Endodermal cell (in vitro differentiated cells): ENCODE results near the gene DYDC1. TPM values are rescaled to one million over a fixed set of nuclear protein-coding genes. Genes with fewer than 3 reads are reported as not detected.
"Not testable (repeated sequence)": the region's sequence is repeated elsewhere in the genome, so short reads cannot be mapped to it uniquely, and the experiment has no call there.

Source experiments
- DNase-seq: peaks from one replicate; pipeline ENCODE4 v3.0.0-alpha.2; 2017
- H3K27ac ChIP-seq: 2 replicates; pipeline ENCODE4 v1.5.1; 2013; ENCODE audit warnings: mild to moderate bottlenecking, low read depth, low read length, moderate library complexity
- H3K27me3 ChIP-seq: 2 replicates; pipeline ENCODE4 v1.6.1; 2013; ENCODE audit warnings: mild to moderate bottlenecking, low read length, moderate library complexity; ENCODE audit not compliant: insufficient read depth, control insufficient read depth, poor library complexity, severe bottlenecking
- H3K36me3 ChIP-seq: 2 replicates; pipeline ENCODE4 v1.7.0; 2013; ENCODE audit warnings: mild to moderate bottlenecking, low read length, moderate library complexity; ENCODE audit not compliant: control insufficient read depth, insufficient read depth
- H3K4me1 ChIP-seq: one replicate; pipeline ENCODE4 v1.7.0; 2013; ENCODE audit warnings: low read length; ENCODE audit not compliant: control insufficient read depth, insufficient read depth
- H3K4me3 ChIP-seq: 2 replicates; pipeline ENCODE4 v1.5.1; 2013; ENCODE audit warnings: mild to moderate bottlenecking, low read length, moderate library complexity
- H3K9ac ChIP-seq: 2 replicates; pipeline ENCODE4 v1.6.1; 2013; ENCODE audit warnings: mild to moderate bottlenecking, low read length, moderate library complexity; ENCODE audit not compliant: poor library complexity, severe bottlenecking; ENCODE audit errors: extremely low read depth
- H3K9me3 ChIP-seq: 2 replicates; pipeline ENCODE4 v1.6.1; 2013; ENCODE audit warnings: mild to moderate bottlenecking, low read length, moderate library complexity; ENCODE audit not compliant: control insufficient read depth
- H3K27ac Mint-ChIP-seq: 2 replicates; pipeline ENCODE4 v1.8.0; 2020; ENCODE audit warnings: mixed read lengths
- H3K27me3 Mint-ChIP-seq: 2 replicates; pipeline ENCODE4 v1.8.0; 2021; ENCODE audit warnings: mild to moderate bottlenecking, mixed read lengths; ENCODE audit not compliant: insufficient read depth
- H3K36me3 Mint-ChIP-seq: 2 replicates; pipeline ENCODE4 v1.8.0; 2020; ENCODE audit warnings: low read depth, mixed read lengths
- H3K4me1 Mint-ChIP-seq: 2 replicates; pipeline ENCODE4 v1.8.0; 2020; ENCODE audit warnings: mixed read lengths
- H3K4me3 Mint-ChIP-seq: 2 replicates; pipeline ENCODE4 v1.8.0; 2020; ENCODE audit warnings: mild to moderate bottlenecking, moderate library complexity, mixed read lengths
- H3K9me3 Mint-ChIP-seq: 2 replicates; pipeline ENCODE4 v1.8.0; 2020; ENCODE audit warnings: mild to moderate bottlenecking, mixed read lengths
- CTCF ChIP-seq: fragments of 200-600 bp; sonication (generic); conservative IDR thresholded peaks from 2 replicates; pipeline ENCODE4 v1.5.0; 2021; ENCODE audit warnings: antibody characterized with exemption, mild to moderate bottlenecking
- WGBS, 2 experiments: methylation state at CpG; one replicate each; pipeline versions ENCODE4 v1.1.5 to v1.1.7; 2013; ENCODE audit warnings: missing lambda C conversion rate in 2 of 2, mixed read lengths in 1 of 2; ENCODE audit not compliant: insufficient coverage in 1 of 2, insufficient read length in 1 of 2; 5-methylcytosine and 5-hydroxymethylcytosine counted together
- total RNA-seq, 2 donors: library from RNA; stranded (reverse); fragmentation: NEBNext Ultra II Directional in 1 of 2; extraction: Animal tissue kit (Norgen Biotek cat#: 25700) in 1 of 2; gene quantifications; 2 replicates in 1 of 2; 3 replicates in 1 of 2; pipeline ENCODE4 v1.2.1, GENCODE V29; 2021

Gene DYDC1
- total RNA-seq, 2 donors from 2014 or later: 0.55 to 1.3 TPM

DNA sequence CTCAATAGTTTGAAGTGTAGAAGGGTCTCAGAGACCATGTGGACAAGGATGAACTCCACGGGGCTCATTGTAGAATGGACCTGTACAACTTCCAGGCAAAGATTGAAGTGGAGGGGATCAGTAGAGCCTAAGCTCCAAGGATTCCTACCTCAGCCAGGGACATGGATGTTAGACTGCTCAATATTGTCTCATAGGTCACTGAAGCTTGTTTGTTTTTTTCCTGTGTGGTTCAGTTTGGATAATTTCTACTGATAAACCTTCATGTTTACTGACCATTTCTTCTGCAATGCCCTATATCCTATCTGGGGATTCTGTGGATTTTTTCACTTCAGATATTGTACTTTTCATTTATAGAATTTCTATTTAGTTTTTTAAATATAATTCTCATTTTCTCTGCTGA lies 9.0 kb upstream of the DYDC1 start:
- no peak overlapping the region for H3K27ac ChIP-seq
- Mint-ChIP-seq H3K9me3 (peaks cover 32% of the 10 kb centered on the region), H3K4me3 (no peak overlapping the region), H3K27me3 (no peaks in the 10 kb centered on the region), H3K4me1 (peaks cover 4% of the 10 kb centered on the region), H3K36me3 (peaks cover 27% of the 10 kb centered on the region), H3K27ac (no peak overlapping the region)
- H3K36me3 ChIP-seq: no peaks in the 10 kb centered on the region
- no peak for DNase-seq
- no peak for TF ChIP-seq CTCF
- no peak overlapping the region for H3K9ac ChIP-seq
- no peaks in the 10 kb centered on the region for H3K4me1 ChIP-seq
- 82 to 89% methylated on average over 1 of the region's 1 CpG for WGBS, 2 experiments
- H3K27me3 ChIP-seq: no peaks in the 10 kb centered on the region
- H3K4me3 ChIP-seq: no peak overlapping the region
- peaks cover 24% of the 10 kb centered on the region for H3K9me3 ChIP-seq

DNA sequence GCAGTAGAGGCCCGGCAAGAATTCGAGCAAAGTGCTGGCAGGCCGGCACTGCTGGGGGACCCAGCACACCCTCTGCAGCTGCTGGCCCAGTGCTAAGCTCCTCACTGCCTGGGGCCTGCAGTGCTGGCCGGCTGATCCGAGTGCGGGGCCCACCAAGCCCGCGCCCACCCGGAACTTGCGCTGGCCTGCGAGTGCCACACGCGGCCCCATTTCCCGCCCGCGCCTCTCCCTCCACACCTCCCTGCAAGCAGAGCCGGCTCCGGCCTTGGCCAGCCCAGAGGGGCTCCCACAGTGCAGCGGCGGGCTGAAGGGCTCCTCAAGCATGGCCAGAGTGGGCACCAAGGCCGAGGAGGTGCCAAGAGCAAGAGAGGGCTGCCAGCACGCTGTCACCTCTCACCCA lies 3.1 kb upstream of the DYDC1 start:
- Histone ChIP-seq H3K4me3 (no peak overlapping the region), H3K36me3 (no peaks in the 10 kb centered on the region), H3K9ac (no peak overlapping the region), H3K27ac (no peak overlapping the region), H3K4me1 (peaks cover 4% of the 10 kb centered on the region), H3K9me3 (no peaks in the 10 kb centered on the region), H3K27me3 (peaks cover 25% of the 10 kb centered on the region)
- no peak overlapping the region for H3K4me3 Mint-ChIP-seq
- H3K4me1 Mint-ChIP-seq: peaks cover 8% of the 10 kb centered on the region
- peaks cover 4% of the 10 kb centered on the region for H3K36me3 Mint-ChIP-seq
- WGBS, 2 experiments: 88 to 96% methylated on average over 3 to 22 of the region's 22 CpGs
- no peak for DNase-seq
- peaks cover 2% of the 10 kb centered on the region for H3K9me3 Mint-ChIP-seq
- H3K27me3 Mint-ChIP-seq: peaks cover 27% of the 10 kb centered on the region
- TF ChIP-seq CTCF: no peak
- no peak overlapping the region for H3K27ac Mint-ChIP-seq

DNA sequence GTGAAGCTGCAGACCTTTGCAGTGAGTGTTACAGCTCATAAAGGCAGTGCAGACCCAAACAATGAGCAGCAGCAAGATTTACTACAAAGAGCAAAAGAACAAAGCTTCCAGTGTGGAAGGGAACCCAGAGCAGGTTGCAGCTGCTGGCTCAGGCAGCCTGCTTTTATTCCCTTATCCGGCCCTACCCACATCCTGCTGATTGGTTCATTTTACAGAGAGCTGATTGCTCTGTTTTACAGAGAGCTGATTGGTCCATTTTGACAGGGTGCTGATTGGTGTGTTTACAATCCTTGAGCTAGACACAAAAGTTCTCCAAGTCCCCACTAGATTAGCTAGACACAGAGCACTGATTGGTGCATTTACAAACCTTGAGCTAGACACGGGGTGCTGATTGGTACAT lies 2.4 kb upstream of the DYDC1 start:
- not testable (repeated sequence) for H3K36me3 ChIP-seq, H3K4me1 ChIP-seq, H3K27ac Mint-ChIP-seq, H3K9me3 Mint-ChIP-seq, H3K4me3 ChIP-seq, H3K9me3 ChIP-seq, H3K4me1 Mint-ChIP-seq, H3K9ac ChIP-seq, DNase-seq, H3K36me3 Mint-ChIP-seq, H3K4me3 Mint-ChIP-seq, H3K27ac ChIP-seq
- peaks cover 28% of the 10 kb centered on the region for H3K27me3 Mint-ChIP-seq
- peaks cover 25% of the 10 kb centered on the region for H3K27me3 ChIP-seq
- WGBS, 2 experiments: 94% methylated on average over 2 of the region's 2 CpGs; no CpG with 5 or more reads in 1 of the 2 experiments

GRCh38 chr10:80357851-80358125 lies 1.2 kb upstream of the DYDC1 start:
- H3K36me3 Mint-ChIP-seq: peaks cover 1% of the 10 kb centered on the region
- H3K9me3 ChIP-seq: no peaks in the 10 kb centered on the region

More at GRCh38 chr10:80357851-80358125, 1.2 kb upstream of the DYDC1 start:
- Histone ChIP-seq H3K4me1 (peaks cover 4% of the 10 kb centered on the region), H3K27me3 (peaks cover 25% of the 10 kb centered on the region), H3K4me3 (peak overlapping the region; percentile 74), H3K27ac (no peak overlapping the region), H3K36me3 (no peaks in the 10 kb centered on the region), H3K9ac (no peak overlapping the region)
- Mint-ChIP-seq H3K4me3 (peak overlapping the region; percentile 80), H3K27me3 (peaks cover 28% of the 10 kb centered on the region), H3K4me1 (peaks cover 8% of the 10 kb centered on the region), H3K9me3 (peaks cover 2% of the 10 kb centered on the region), H3K27ac (no peak overlapping the region)
- no peak for DNase-seq
- 80 to 96% methylated on average over 2 to 5 of the region's 5 CpGs for WGBS, 2 experiments
- no peak for TF ChIP-seq CTCF
